22Rv1 (cell line): Measurements from ENCODE around the gene YTHDF2.

Experiments used
- ZFX ChIP-seq: fragments of 450-650 bp; IDR thresholded peaks from 2 replicates; pipeline ENCODE4 v1.6.1; 2017; ENCODE audit warnings: antibody characterized with exemption, borderline replicate concordance
- TF ChIP-seq, protein P1 (sequence below): fragments of 450-650 bp; IDR thresholded peaks from 2 replicates; pipeline ENCODE4 v1.5.1; 2017; ENCODE audit warnings: mild to moderate bottlenecking

DNA sequence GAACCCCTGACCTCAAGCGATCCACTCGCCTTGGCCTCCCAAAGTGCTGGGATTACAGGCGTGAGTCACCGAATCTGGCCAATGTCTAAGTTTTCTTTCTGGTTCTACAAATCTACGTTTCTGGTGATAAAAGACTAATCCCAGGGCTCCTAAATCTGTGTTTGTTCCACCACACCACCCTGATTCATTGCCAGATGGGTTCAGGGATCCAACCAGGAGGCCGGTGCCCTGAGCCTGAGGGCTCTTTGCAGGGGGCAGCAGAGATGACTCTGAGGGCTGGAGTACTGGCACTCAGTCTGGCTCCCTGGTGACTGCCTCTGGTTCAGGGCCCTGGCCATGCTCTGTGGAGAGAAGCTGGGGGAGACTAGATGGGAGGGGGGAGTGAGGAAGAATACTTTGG lies 64.7 kb downstream of the YTHDF2 start:
- TF ChIP-seq, protein P1, sequence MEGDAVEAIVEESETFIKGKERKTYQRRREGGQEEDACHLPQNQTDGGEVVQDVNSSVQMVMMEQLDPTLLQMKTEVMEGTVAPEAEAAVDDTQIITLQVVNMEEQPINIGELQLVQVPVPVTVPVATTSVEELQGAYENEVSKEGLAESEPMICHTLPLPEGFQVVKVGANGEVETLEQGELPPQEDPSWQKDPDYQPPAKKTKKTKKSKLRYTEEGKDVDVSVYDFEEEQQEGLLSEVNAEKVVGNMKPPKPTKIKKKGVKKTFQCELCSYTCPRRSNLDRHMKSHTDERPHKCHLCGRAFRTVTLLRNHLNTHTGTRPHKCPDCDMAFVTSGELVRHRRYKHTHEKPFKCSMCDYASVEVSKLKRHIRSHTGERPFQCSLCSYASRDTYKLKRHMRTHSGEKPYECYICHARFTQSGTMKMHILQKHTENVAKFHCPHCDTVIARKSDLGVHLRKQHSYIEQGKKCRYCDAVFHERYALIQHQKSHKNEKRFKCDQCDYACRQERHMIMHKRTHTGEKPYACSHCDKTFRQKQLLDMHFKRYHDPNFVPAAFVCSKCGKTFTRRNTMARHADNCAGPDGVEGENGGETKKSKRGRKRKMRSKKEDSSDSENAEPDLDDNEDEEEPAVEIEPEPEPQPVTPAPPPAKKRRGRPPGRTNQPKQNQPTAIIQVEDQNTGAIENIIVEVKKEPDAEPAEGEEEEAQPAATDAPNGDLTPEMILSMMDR: no peak
- no peak for TF ChIP-seq ZFX
